ENCODE results near the gene TAAR1.

TAAR1 gene

GRCh38 chr6:132675749-132676148 lies 16.8 kb upstream of the TAAR1 start:
- H3K4me3 Mint-ChIP-seq, result no peak overlapping the region
- peaks cover 2% of the 10 kb centered on the region for H3K36me3 Mint-ChIP-seq
- peak; percentile 29 for DNase-seq
- no peaks in the 10 kb centered on the region for H3K9me3 Mint-ChIP-seq
- no peak overlapping the region for H3K27ac Mint-ChIP-seq
- H3K4me1 Mint-ChIP-seq, result peaks cover 19% of the 10 kb centered on the region
- CTCF ChIA-PET, result interaction anchor here (1.3 kb wide), 1 partner anchor 91 kb away, joined by 3 read pairs; no protein-coding TSS in a partner anchor
- H3K27me3 Mint-ChIP-seq, result peaks cover 7% of the 10 kb centered on the region

- Mint-ChIP-seq H3K9me3 (no peaks in the 10 kb centered on the region), H3K4me1 (peaks cover 19% of the 10 kb centered on the region), H3K36me3 (peaks cover 2% of the 10 kb centered on the region), H3K4me3 (no peak overlapping the region), H3K27me3 (peaks cover 8% of the 10 kb centered on the region), H3K27ac (no peak overlapping the region)
- CTCF ChIA-PET, result interaction anchor here (1.0 to 1.3 kb wide), 2 partner anchors 91 to 94 kb away, joined by 3 read pairs; no protein-coding TSS in a partner anchor
- DNase-seq, result no peak
These were observed 16.0 kb upstream of the TAAR1 start for GRCh38 chr6:132675002-132675401.

GRCh38 chr6:132673376-132674094 lies 14.6 kb upstream of the TAAR1 start:
- DNase-seq, result no peak
- Mint-ChIP-seq H3K4me1 (peaks cover 24% of the 10 kb centered on the region), H3K27me3 (peaks cover 10% of the 10 kb centered on the region), H3K9me3 (no peaks in the 10 kb centered on the region), H3K36me3 (peaks cover 2% of the 10 kb centered on the region), H3K4me3 (no peak overlapping the region), H3K27ac (no peak overlapping the region)
- CTCF ChIA-PET, result interaction anchor here (1.2 kb wide), 1 partner anchor 91 kb away, joined by 3 read pairs; no protein-coding TSS in a partner anchor

- CTCF ChIA-PET, result interaction anchor here (0.9 to 4.1 kb wide), 4 partner anchors 94 to 127 kb away, joined by 3 to 86 read pairs (median 11); partner anchors contain the start of gene SLC18B1
- Mint-ChIP-seq H3K4me1 (peaks cover 19% of the 10 kb centered on the region), H3K36me3 (no peaks in the 10 kb centered on the region), H3K27ac (no peak overlapping the region), H3K4me3 (no peak overlapping the region), H3K27me3 (peaks cover 12% of the 10 kb centered on the region), H3K9me3 (no peaks in the 10 kb centered on the region)
- no peak for DNase-seq
These were observed 12.3 kb upstream of the TAAR1 start for GRCh38 chr6:132671295-132671694.

GRCh38 chr6:132669690-132670291 lies 10.8 kb upstream of the TAAR1 start:
- no peak for DNase-seq
- no peaks in the 10 kb centered on the region for H3K9me3 Mint-ChIP-seq
- no peak overlapping the region for H3K27ac Mint-ChIP-seq
- peaks cover 12% of the 10 kb centered on the region for H3K27me3 Mint-ChIP-seq
- no peaks in the 10 kb centered on the region for H3K36me3 Mint-ChIP-seq
- CTCF ChIA-PET, result interaction anchor here (0.6 to 4.1 kb wide), 15 partner anchors 10 to 390 kb away, joined by 3 to 86 read pairs (median 4); partner anchors contain the start of gene SLC18B1
- peaks cover 7% of the 10 kb centered on the region for H3K4me1 Mint-ChIP-seq
- H3K4me3 Mint-ChIP-seq, result no peak overlapping the region

GRCh38 chr6:132666118-132666517 lies 7.1 kb upstream of the TAAR1 start:
- H3K36me3 Mint-ChIP-seq, result no peaks in the 10 kb centered on the region
- peaks cover 8% of the 10 kb centered on the region for H3K27me3 Mint-ChIP-seq
- CTCF ChIA-PET, result interaction anchor here (0.8 to 1.7 kb wide), 4 partner anchors 17 to 101 kb away, joined by 3 to 6 read pairs (median 4); no protein-coding TSS in a partner anchor
- H3K4me1 Mint-ChIP-seq, result peaks cover 6% of the 10 kb centered on the region
- DNase-seq, result no peak
- H3K9me3 Mint-ChIP-seq, result no peaks in the 10 kb centered on the region
- no peak overlapping the region for H3K27ac Mint-ChIP-seq
- H3K4me3 Mint-ChIP-seq, result no peak overlapping the region

GRCh38 chr6:132664309-132665034 lies 5.5 kb upstream of the TAAR1 start:
- H3K27me3 Mint-ChIP-seq, result peaks cover 4% of the 10 kb centered on the region
- H3K4me3 Mint-ChIP-seq, result no peak overlapping the region
- no peak overlapping the region for H3K27ac Mint-ChIP-seq
- H3K4me1 Mint-ChIP-seq, result peaks cover under 1% of the 10 kb centered on the region
- no peaks in the 10 kb centered on the region for H3K36me3 Mint-ChIP-seq
- no peak for DNase-seq
- CTCF ChIA-PET, result no interaction called here
- H3K9me3 Mint-ChIP-seq, result no peaks in the 10 kb centered on the region

GRCh38 chr6:132663661-132664060 lies 4.7 kb upstream of the TAAR1 start:
- H3K27me3 Mint-ChIP-seq, result peaks cover 4% of the 10 kb centered on the region
- CTCF ChIA-PET, result no interaction called here

GRCh38 chr6:132661906-132662305 lies 2.9 kb upstream of the TAAR1 start:
- no peak for DNase-seq
- H3K4me3 Mint-ChIP-seq, result no peak overlapping the region
- no peaks in the 10 kb centered on the region for H3K4me1 Mint-ChIP-seq
- no peaks in the 10 kb centered on the region for H3K36me3 Mint-ChIP-seq
- H3K27ac Mint-ChIP-seq, result no peak overlapping the region
- H3K27me3 Mint-ChIP-seq, result no peaks in the 10 kb centered on the region
- H3K9me3 Mint-ChIP-seq, result no peaks in the 10 kb centered on the region
- CTCF ChIA-PET, result no interaction called here

More at GRCh38 chr6:132663661-132664060, 4.7 kb upstream of the TAAR1 start:
- H3K4me1 Mint-ChIP-seq, result no peaks in the 10 kb centered on the region
- H3K27ac Mint-ChIP-seq, result no peak overlapping the region
- DNase-seq, result no peak
- H3K4me3 Mint-ChIP-seq, result no peak overlapping the region
- no peaks in the 10 kb centered on the region for H3K36me3 Mint-ChIP-seq
- no peaks in the 10 kb centered on the region for H3K9me3 Mint-ChIP-seq

- peaks cover 6% of the 10 kb centered on the region for H3K4me1 Mint-ChIP-seq
- H3K27ac Mint-ChIP-seq, result no peak overlapping the region
- no peaks in the 10 kb centered on the region for H3K36me3 Mint-ChIP-seq
- CTCF ChIA-PET, result no interaction called here
- H3K4me3 Mint-ChIP-seq, result no peak overlapping the region
- DNase-seq, result no peak
- peaks cover 6% of the 10 kb centered on the region for H3K27me3 Mint-ChIP-seq
- no peaks in the 10 kb centered on the region for H3K9me3 Mint-ChIP-seq
These were observed 7.9 kb downstream of the TAAR1 start for GRCh38 chr6:132651062-132651461.

GRCh38 chr6:132650429-132650828 lies 8.6 kb downstream of the TAAR1 start:
- Mint-ChIP-seq H3K4me1 (peaks cover 6% of the 10 kb centered on the region), H3K9me3 (no peaks in the 10 kb centered on the region), H3K36me3 (no peaks in the 10 kb centered on the region)

GRCh38 chr6:132648828-132649227 lies 10.2 kb downstream of the TAAR1 start:
- Mint-ChIP-seq H3K36me3 (no peaks in the 10 kb centered on the region), H3K27me3 (peaks cover 6% of the 10 kb centered on the region), H3K4me3 (no peak overlapping the region), H3K9me3 (no peaks in the 10 kb centered on the region), H3K4me1 (peaks cover 6% of the 10 kb centered on the region), H3K27ac (no peak overlapping the region)
- DNase-seq, result no peak
- CTCF ChIA-PET, result no interaction called here

More at GRCh38 chr6:132650429-132650828, 8.6 kb downstream of the TAAR1 start:
- Mint-ChIP-seq H3K27ac (no peak overlapping the region), H3K4me3 (no peak overlapping the region), H3K27me3 (peaks cover 6% of the 10 kb centered on the region)
- CTCF ChIA-PET, result no interaction called here
- DNase-seq, result no peak

- peak; percentile 37 for DNase-seq
- H3K27ac Mint-ChIP-seq, result no peak overlapping the region
- H3K36me3 Mint-ChIP-seq, result no peaks in the 10 kb centered on the region
- H3K9me3 Mint-ChIP-seq, result no peaks in the 10 kb centered on the region
- peaks cover 6% of the 10 kb centered on the region for H3K27me3 Mint-ChIP-seq
- no peak overlapping the region for H3K4me3 Mint-ChIP-seq
- H3K4me1 Mint-ChIP-seq, result peaks cover 6% of the 10 kb centered on the region
- CTCF ChIA-PET, result no interaction called here
These were observed 10.6 kb downstream of the TAAR1 start for GRCh38 chr6:132648356-132648755.

- no peak overlapping the region for H3K4me3 Mint-ChIP-seq
- peaks cover 9% of the 10 kb centered on the region for H3K4me1 Mint-ChIP-seq
- no peaks in the 10 kb centered on the region for H3K36me3 Mint-ChIP-seq
- DNase-seq, result no peak
- H3K27ac Mint-ChIP-seq, result no peak overlapping the region
- CTCF ChIA-PET, result no interaction called here
- H3K27me3 Mint-ChIP-seq, result peaks cover 11% of the 10 kb centered on the region
- no peaks in the 10 kb centered on the region for H3K9me3 Mint-ChIP-seq
These were observed 15.4 kb downstream of the TAAR1 start for GRCh38 chr6:132643547-132643946.

All from activated naive CD4-positive, alpha-beta T cell treated with anti-CD3 and anti-CD28 coated beads, Interleukin-2, amount 10 ng/mL, durations not matched to agents 7 days and 5 days (primary cell).